ENCODE measurements around the gene DCLK2. TPM values are rescaled to one million over a fixed set of nuclear protein-coding genes. Genes with fewer than 3 reads are reported as not detected.
"Not testable (repeated sequence)": the region's sequence is repeated elsewhere in the genome, so short reads cannot be mapped to it uniquely, and the experiment has no call there.

Gene DCLK2
- polyA plus RNA-seq, 1 of the 3 experiments (the other 2 are of a cell fraction), result 10.1 TPM

DNA sequence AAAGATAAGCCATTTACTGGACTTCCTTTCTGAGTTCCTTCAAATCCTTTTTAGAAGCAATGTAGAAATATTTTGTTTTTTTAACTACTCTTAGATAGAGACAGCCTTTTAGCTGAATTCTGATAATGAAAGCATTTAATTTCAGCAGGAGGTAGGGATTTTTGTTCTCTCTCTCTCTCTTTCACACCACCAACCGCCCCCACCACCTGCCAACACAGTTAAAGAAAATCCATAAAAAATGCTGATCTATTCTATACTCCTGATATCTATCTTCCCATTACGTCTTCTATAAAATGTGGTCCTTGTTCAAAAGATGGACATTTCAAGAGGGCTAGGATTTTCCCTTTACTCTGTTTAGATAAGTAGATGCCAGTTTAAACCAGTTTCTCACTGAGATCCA lies 104.5 kb downstream of the DCLK2 start:
- no peak overlapping the region for H3K4me2 ChIP-seq
- no peak overlapping the region for H2AFZ ChIP-seq (ENCODE audit: low read depth)
- POLR2A ChIA-PET, result no interaction called here
- no peak overlapping the region for H3K27ac ChIP-seq (ENCODE audit: low read depth in 2 of 2, low read length in 1 of 2)
- H3F3A ChIP-seq (replicated peaks; ENCODE audit: insufficient read depth), result peaks cover 10% of the 10 kb centered on the region
- H3K9ac ChIP-seq, result no peak overlapping the region
- H3K4me3 ChIP-seq (ENCODE audit: low read depth in 2 of 2, low read length in 1 of 2), result no peak overlapping the region
- H3K79me2 ChIP-seq (ENCODE audit: insufficient read depth), result peaks cover 51% of the 10 kb centered on the region; the same call in 1 of the 2 replicates
- no peak for DNase-seq
- peaks cover 0 to 8% of the 10 kb centered on the region in 2 experiments for H3K36me3 ChIP-seq (replicated peaks in 1 of 2; ENCODE audit: control insufficient read depth in 1 of 2, insufficient read depth in 2 of 2, low read length in 1 of 2)
- H3K9me2 ChIP-seq, result no peaks in the 10 kb centered on the region
- H4K20me1 ChIP-seq (ENCODE audit: insufficient read depth), result no peaks in the 10 kb centered on the region
- WGBS (ENCODE audit: low lambda C conversion rate), result 98% methylated on average over 2 of the region's 2 CpGs
- CTCF ChIA-PET, result no interaction called here
- peaks cover 4 to 6% of the 10 kb centered on the region in 2 experiments; a peak in 3 of 4 replicates for H3K4me1 ChIP-seq (ENCODE audit: control insufficient read depth in 1 of 2, insufficient read depth in 2 of 2, low read depth in 1 of 2, low read length in 1 of 2)
- no peaks in the 10 kb centered on the region for H3K9me3 ChIP-seq
- no peak for TF ChIP-seq RFX5 (IDR thresholded peaks at IDR 0.05; ENCODE audit: low read length)
- TF ChIP-seq, protein P1, sequence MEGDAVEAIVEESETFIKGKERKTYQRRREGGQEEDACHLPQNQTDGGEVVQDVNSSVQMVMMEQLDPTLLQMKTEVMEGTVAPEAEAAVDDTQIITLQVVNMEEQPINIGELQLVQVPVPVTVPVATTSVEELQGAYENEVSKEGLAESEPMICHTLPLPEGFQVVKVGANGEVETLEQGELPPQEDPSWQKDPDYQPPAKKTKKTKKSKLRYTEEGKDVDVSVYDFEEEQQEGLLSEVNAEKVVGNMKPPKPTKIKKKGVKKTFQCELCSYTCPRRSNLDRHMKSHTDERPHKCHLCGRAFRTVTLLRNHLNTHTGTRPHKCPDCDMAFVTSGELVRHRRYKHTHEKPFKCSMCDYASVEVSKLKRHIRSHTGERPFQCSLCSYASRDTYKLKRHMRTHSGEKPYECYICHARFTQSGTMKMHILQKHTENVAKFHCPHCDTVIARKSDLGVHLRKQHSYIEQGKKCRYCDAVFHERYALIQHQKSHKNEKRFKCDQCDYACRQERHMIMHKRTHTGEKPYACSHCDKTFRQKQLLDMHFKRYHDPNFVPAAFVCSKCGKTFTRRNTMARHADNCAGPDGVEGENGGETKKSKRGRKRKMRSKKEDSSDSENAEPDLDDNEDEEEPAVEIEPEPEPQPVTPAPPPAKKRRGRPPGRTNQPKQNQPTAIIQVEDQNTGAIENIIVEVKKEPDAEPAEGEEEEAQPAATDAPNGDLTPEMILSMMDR (IDR thresholded peaks at IDR 0.05), result no peak
- TF ChIP-seq, protein P2, sequence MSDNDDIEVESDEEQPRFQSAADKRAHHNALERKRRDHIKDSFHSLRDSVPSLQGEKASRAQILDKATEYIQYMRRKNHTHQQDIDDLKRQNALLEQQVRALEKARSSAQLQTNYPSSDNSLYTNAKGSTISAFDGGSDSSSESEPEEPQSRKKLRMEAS (IDR thresholded peaks at IDR 0.05; ENCODE audit: low read depth), result no peak
- no peak for TF ChIP-seq TAF1 (IDR thresholded peaks at IDR 0.05; ENCODE audit: borderline replicate concordance, low read depth, low read length)
- TF ChIP-seq, protein P3, sequence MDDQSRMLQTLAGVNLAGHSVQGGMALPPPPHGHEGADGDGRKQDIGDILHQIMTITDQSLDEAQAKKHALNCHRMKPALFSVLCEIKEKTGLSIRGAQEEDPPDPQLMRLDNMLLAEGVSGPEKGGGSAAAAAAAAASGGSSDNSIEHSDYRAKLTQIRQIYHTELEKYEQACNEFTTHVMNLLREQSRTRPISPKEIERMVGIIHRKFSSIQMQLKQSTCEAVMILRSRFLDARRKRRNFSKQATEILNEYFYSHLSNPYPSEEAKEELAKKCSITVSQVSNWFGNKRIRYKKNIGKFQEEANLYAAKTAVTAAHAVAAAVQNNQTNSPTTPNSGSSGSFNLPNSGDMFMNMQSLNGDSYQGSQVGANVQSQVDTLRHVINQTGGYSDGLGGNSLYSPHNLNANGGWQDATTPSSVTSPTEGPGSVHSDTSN (IDR thresholded peaks at IDR 0.05), result no peak
- no peak for TF ChIP-seq EZH2phosphoT487 (IDR thresholded peaks at IDR 0.05; ENCODE audit: borderline replicate concordance, low read depth)
- TF ChIP-seq, protein P4, sequence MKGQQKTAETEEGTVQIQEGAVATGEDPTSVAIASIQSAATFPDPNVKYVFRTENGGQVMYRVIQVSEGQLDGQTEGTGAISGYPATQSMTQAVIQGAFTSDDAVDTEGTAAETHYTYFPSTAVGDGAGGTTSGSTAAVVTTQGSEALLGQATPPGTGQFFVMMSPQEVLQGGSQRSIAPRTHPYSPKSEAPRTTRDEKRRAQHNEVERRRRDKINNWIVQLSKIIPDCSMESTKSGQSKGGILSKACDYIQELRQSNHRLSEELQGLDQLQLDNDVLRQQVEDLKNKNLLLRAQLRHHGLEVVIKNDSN (IDR thresholded peaks at IDR 0.05; ENCODE audit: borderline replicate concordance, low read depth), result no peak
- TF ChIP-seq FOSL2 (IDR thresholded peaks at IDR 0.05; ENCODE audit: borderline replicate concordance, low read depth), result no peak
- TF ChIP-seq RAD21 (IDR thresholded peaks at IDR 0.05; ENCODE audit: low read length), result no peak
- no peak for TF ChIP-seq TCF12 (IDR thresholded peaks at IDR 0.05)
- no peak for TF ChIP-seq MEF2A (IDR thresholded peaks at IDR 0.05; ENCODE audit: borderline replicate concordance, low read depth)
- TF ChIP-seq POLR2AphosphoS5 (IDR thresholded peaks at IDR 0.05; ENCODE audit: low read depth, low read length), result no peak
- H3K27me3 ChIP-seq (ENCODE audit: insufficient read depth), result no peaks in the 10 kb centered on the region

DNA sequence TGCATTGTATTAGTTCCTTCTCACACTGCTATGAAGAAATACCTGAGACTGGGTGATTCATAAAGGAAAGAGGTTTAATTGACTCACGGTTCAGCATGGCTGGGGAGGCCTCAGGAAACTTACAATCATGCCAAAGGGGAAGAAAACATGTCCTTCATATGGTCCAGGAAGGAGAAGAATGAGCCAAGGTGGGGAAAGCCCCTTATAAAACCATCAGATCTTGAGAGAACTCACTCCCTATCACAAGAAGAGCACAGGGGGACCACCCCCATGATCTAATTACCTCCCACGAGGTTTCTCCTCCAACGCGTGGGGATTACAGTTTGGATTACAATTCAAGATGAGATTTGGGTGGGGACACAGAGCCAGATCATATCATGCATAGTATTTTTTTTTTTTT lies 106.8 kb downstream of the DCLK2 start:
- H2AFZ ChIP-seq (ENCODE audit: low read depth); H3K4me1 ChIP-seq (ENCODE audit: control insufficient read depth in 1 of 2, insufficient read depth in 2 of 2, low read depth in 1 of 2, low read length in 1 of 2); H3F3A ChIP-seq (replicated peaks; ENCODE audit: insufficient read depth); DNase-seq; H3K4me2 ChIP-seq; H3K27ac ChIP-seq (ENCODE audit: low read depth in 2 of 2, low read length in 1 of 2); H3K27me3 ChIP-seq (ENCODE audit: insufficient read depth); H4K20me1 ChIP-seq (ENCODE audit: insufficient read depth); H3K9me3 ChIP-seq; CTCF ChIA-PET; H3K4me3 ChIP-seq (ENCODE audit: low read depth in 2 of 2, low read length in 1 of 2); H3K9me2 ChIP-seq; POLR2A ChIA-PET; H3K9ac ChIP-seq: not testable (repeated sequence)
- Histone ChIP-seq H3K79me2 (ENCODE audit: insufficient read depth) (peaks cover 44% of the 10 kb centered on the region; the same call in 1 of the 2 replicates), H3K36me3 (replicated peaks in 1 of 2; ENCODE audit: control insufficient read depth in 1 of 2, insufficient read depth in 2 of 2, low read length in 1 of 2) (peaks cover 0 to 14% of the 10 kb centered on the region in 2 experiments)
- WGBS (ENCODE audit: low lambda C conversion rate), result 94% methylated on average over 4 of the region's 4 CpGs

Measured in SK-N-SH (cell line).